ENCODE data around the gene RFLNA. TPM values are rescaled to one million over a fixed set of nuclear protein-coding genes. Genes with fewer than 3 reads are reported as not detected.

The RFLNA gene
- total RNA-seq, result not detected

GRCh38 chr12:124294780-124295341 is at the start of gene RFLNA:
TSS of gene RFLNA (plus strand) at chr12:124295093. CDS start at chr12:124295430, 337 bp downstream.
- DNase-seq (ENCODE audit: low spot score), result peak; percentile 26
- H3K27ac Mint-ChIP-seq, result no peak within 1 kb of the TSS
- no peaks in the 10 kb centered on the region for H3K9me3 Mint-ChIP-seq
- H3K27me3 Mint-ChIP-seq, result peaks cover 18 to 25% of the 10 kb centered on the region in 2 donors
- peak; percentile 17 to 30 for ATAC-seq
- H3K36me3 Mint-ChIP-seq, result no peaks in the 10 kb centered on the region
- H3K4me3 Mint-ChIP-seq, result no peak within 1 kb of the TSS
- H3K4me1 Mint-ChIP-seq (ENCODE audit: low read depth in 2 of 2), result no peaks in the 10 kb centered on the region

GRCh38 chr12:124247331-124247730 is 47.6 kb upstream of the RFLNA start:
- Mint-ChIP-seq H3K27me3 (peaks cover 6 to 10% of the 10 kb centered on the region in 2 donors), H3K4me3 (no peak overlapping the region), H3K36me3 (no peaks in the 10 kb centered on the region), H3K4me1 (ENCODE audit: low read depth in 2 of 2) (no peaks in the 10 kb centered on the region), H3K9me3 (no peaks in the 10 kb centered on the region), H3K27ac (no peak overlapping the region)
- ATAC-seq, result no peak
- no peak for DNase-seq (ENCODE audit: low spot score)

DNA sequence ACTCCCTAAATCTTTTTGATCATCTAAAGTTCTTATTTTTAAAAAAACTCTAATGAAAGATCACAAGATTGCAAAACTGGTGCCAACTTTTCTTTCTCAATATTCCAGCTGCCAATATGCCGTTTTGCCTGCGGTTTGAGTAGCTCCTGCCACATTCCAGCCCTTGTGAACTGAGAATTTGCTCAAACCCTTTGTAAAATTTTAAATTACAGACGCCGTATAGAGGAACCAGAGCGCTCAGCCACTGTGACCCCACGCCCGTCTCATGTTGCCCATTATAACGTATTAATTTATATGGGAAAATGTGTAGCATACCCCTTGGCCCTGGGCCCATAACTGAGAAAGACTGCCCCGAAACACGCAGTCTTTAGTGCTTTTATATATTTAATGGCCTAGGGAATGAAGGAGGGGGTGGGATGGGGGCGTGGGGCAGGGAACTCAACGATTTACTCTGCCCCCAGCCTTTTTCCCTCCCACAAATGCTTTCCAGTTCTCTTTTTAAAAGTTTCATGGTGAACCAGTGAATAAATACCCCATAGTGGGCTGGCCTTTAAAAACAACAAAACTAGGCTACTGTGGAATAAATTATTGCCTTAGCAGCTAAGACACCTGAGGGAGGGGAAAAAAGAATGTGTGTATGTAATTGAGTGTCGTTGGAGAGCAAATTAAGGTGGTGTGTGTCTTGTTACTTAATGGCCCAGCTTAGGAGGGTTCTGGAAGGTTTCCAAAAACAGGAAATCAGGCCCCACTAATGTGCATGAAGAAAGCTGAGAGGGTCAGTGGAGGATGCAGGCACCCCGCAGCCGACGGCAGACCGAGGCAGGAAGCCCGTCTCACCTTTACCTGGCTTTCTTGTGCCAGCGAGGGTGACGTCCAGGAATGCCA is 45.7 kb upstream of the RFLNA start:
- no peak overlapping the region for H3K27ac Mint-ChIP-seq

GRCh38 chr12:124251186-124251585 is 43.7 kb upstream of the RFLNA start:
- DNase-seq (ENCODE audit: low spot score), result no peak
- no peaks in the 10 kb centered on the region for H3K36me3 Mint-ChIP-seq
- H3K27me3 Mint-ChIP-seq, result peaks cover 3 to 9% of the 10 kb centered on the region in 2 donors
- no peak overlapping the region for H3K4me3 Mint-ChIP-seq
- no peak overlapping the region for H3K27ac Mint-ChIP-seq
- ATAC-seq, result no peak
- no peaks in the 10 kb centered on the region for H3K4me1 Mint-ChIP-seq (ENCODE audit: low read depth in 2 of 2)
- no peaks in the 10 kb centered on the region for H3K9me3 Mint-ChIP-seq

More for the DNA sequence above, 45.7 kb upstream of the RFLNA start:
- DNase-seq (ENCODE audit: low spot score) (no peak), ATAC-seq (no peak)
- Mint-ChIP-seq H3K9me3 (no peaks in the 10 kb centered on the region), H3K4me3 (no peak overlapping the region), H3K27me3 (peaks cover 0 to 10% of the 10 kb centered on the region in 2 donors), H3K4me1 (ENCODE audit: low read depth in 2 of 2) (no peaks in the 10 kb centered on the region), H3K36me3 (no peaks in the 10 kb centered on the region)

DNA sequence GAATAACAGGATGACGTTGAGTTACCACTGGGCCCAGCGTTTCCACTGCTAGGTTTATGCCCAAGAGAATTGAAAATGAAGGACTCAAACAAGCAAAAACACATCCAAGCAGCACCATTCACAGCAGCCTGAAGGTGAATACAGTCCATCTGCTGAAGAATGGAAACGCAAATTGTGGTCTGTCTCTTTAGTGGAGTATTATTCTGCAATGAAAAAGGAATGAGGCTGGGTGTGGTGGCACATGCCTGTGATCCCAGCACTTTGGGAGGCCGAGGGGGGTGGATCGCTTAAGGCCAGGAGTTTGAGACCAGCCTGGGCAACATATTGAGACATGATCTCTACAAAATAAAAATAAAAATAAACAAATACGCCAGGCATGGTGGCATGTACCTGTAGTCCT is 41.9 kb upstream of the RFLNA start:
- Mint-ChIP-seq H3K27me3 (peaks cover 19 to 21% of the 10 kb centered on the region in 2 donors), H3K9me3 (no peaks in the 10 kb centered on the region), H3K4me1 (ENCODE audit: low read depth in 2 of 2) (no peaks in the 10 kb centered on the region), H3K27ac (no peak overlapping the region), H3K36me3 (no peaks in the 10 kb centered on the region), H3K4me3 (no peak overlapping the region)
- ATAC-seq (no peak), DNase-seq (ENCODE audit: low spot score) (no peak)

DNA sequence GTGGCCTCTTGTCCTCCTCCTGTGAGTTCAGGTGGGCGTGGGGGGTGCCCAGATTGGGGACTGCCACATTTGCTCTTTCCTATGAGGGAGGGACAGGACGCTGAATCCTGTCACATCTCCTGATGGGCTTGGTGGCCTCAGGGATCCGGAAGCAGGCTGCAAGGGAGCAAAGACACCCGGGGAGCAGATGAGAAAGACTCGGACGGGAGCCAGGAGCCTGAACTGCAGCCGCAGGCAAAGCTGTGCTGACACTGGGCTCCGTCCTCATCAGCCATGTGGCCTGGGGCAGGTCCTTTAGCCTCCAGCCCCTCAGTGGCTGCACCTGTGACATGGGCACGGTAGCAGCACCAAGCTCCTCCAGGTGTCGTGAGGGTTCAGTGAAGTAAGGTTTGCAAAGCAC is 40.8 kb upstream of the RFLNA start:
- ATAC-seq, result no peak
- Mint-ChIP-seq H3K4me3 (no peak overlapping the region), H3K4me1 (ENCODE audit: low read depth in 2 of 2) (no peaks in the 10 kb centered on the region), H3K9me3 (no peaks in the 10 kb centered on the region), H3K27ac (no peak overlapping the region), H3K27me3 (peaks cover 29 to 32% of the 10 kb centered on the region in 2 donors), H3K36me3 (no peaks in the 10 kb centered on the region)
- DNase-seq (ENCODE audit: low spot score), result no peak

DNA sequence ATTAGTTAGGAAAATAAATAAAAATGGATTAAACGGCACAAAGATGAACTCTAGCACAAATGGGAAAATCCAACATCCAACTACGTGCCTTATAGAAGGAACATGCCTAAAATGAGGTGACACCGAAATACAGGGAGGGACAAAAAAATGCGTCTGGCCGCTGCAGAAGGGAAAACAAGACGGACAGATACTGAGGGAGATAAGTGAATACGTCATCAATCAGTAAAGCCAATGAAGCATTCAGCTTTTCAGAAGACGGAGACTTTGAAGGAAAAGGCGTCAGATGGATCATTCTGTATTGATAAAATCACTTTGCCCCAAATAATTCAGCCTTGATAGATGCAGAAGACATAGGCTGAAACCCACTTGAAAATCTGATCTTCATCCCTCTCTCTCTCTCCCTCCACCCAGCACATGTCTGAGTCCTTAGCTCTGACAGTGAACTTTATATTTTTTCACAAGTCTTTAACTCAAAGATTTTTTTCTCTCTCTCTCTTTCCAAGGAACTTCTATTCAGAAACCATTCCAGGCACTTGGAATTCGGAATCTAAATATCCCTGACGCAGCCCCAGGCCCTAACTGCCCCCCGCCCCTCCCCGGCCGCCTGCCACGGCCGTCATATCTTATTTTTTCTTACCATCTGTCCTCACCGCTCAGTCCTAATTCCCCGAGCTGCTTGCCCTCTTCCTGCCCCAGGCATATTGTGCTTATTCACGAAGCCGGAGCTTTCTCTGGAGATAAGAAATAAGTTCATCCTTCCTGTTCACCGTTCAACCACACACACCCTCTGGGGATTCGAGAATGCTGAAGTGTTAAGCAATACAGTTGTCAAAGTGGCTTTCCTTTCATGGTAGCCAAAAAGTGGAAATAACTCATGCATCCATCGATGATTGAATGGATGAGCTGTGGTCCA is 35.5 kb upstream of the RFLNA start:
- Mint-ChIP-seq H3K4me3 (peak overlapping the region; percentile 19), H3K9me3 (no peaks in the 10 kb centered on the region), H3K4me1 (ENCODE audit: low read depth in 2 of 2) (peaks cover 0 to 3% of the 10 kb centered on the region in 2 donors), H3K27ac (no peak overlapping the region), H3K36me3 (no peaks in the 10 kb centered on the region), H3K27me3 (peaks cover 41 to 56% of the 10 kb centered on the region in 2 donors)
- DNase-seq (ENCODE audit: low spot score) (no peak), ATAC-seq (no peak)

DNA sequence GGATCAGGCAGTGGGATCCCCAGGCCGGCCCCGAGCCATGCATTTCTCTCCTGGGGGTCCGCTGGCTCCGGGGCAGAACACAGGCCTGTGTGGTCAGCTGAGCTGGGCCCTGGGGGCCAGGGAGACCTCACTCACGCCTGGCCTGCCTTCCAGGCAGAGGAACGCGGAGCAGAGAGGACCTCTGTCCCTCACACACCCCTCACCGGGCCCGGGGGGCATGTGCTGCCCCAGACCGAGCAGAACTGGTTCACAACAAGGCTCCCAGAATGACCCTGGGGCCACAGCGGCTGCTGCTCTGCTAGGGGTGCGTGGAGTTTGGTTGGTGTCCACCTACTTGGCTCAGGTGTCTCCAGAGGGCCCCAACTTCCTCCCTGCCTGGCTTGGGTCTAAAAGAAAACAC is 33.0 kb upstream of the RFLNA start:
- ATAC-seq, result peak; percentile 20 to 29
- Mint-ChIP-seq H3K27me3 (peaks cover 37 to 46% of the 10 kb centered on the region in 2 donors), H3K4me3 (no peak overlapping the region), H3K9me3 (no peaks in the 10 kb centered on the region), H3K27ac (no peak overlapping the region), H3K36me3 (no peaks in the 10 kb centered on the region), H3K4me1 (ENCODE audit: low read depth in 2 of 2) (peaks cover 0 to 3% of the 10 kb centered on the region in 2 donors)
- no peak for DNase-seq (ENCODE audit: low spot score)

- no peaks in the 10 kb centered on the region for H3K9me3 Mint-ChIP-seq
- H3K4me3 Mint-ChIP-seq, result no peak overlapping the region
- H3K4me1 Mint-ChIP-seq (ENCODE audit: low read depth in 2 of 2), result peaks cover 0 to 3% of the 10 kb centered on the region in 2 donors
- H3K36me3 Mint-ChIP-seq, result no peaks in the 10 kb centered on the region
- H3K27me3 Mint-ChIP-seq, result peaks cover 18 to 22% of the 10 kb centered on the region in 2 donors
- ATAC-seq (no peak), DNase-seq (ENCODE audit: low spot score) (no peak)
- H3K27ac Mint-ChIP-seq, result no peak overlapping the region
Observed at GRCh38 chr12:124264089-124264795, 30.7 kb upstream of the RFLNA start.

- DNase-seq (ENCODE audit: low spot score) (no peak), ATAC-seq (no peak)
- H3K27ac Mint-ChIP-seq, result no peak overlapping the region
- no peaks in the 10 kb centered on the region for H3K9me3 Mint-ChIP-seq
- H3K4me3 Mint-ChIP-seq, result no peak overlapping the region
- H3K27me3 Mint-ChIP-seq, result peaks cover 14 to 16% of the 10 kb centered on the region in 2 donors
- peaks cover 0 to under 1% of the 10 kb centered on the region in 2 donors for H3K4me1 Mint-ChIP-seq (ENCODE audit: low read depth in 2 of 2)
- H3K36me3 Mint-ChIP-seq, result no peaks in the 10 kb centered on the region
Observed at GRCh38 chr12:124264879-124265278, 30.0 kb upstream of the RFLNA start.

- H3K4me1 Mint-ChIP-seq (ENCODE audit: low read depth in 2 of 2), result no peaks in the 10 kb centered on the region
- H3K4me3 Mint-ChIP-seq, result no peak overlapping the region
- no peak for ATAC-seq
- H3K36me3 Mint-ChIP-seq, result no peaks in the 10 kb centered on the region
- H3K27me3 Mint-ChIP-seq, result peaks cover 10 to 12% of the 10 kb centered on the region in 2 donors
- no peak overlapping the region for H3K27ac Mint-ChIP-seq
- no peak for DNase-seq (ENCODE audit: low spot score)
- no peaks in the 10 kb centered on the region for H3K9me3 Mint-ChIP-seq
Observed at GRCh38 chr12:124267205-124267778, 27.6 kb upstream of the RFLNA start.

GRCh38 chr12:124270671-124271070 is 24.2 kb upstream of the RFLNA start:
- H3K4me3 Mint-ChIP-seq, result no peak overlapping the region
- no peaks in the 10 kb centered on the region for H3K4me1 Mint-ChIP-seq (ENCODE audit: low read depth in 2 of 2)
- no peaks in the 10 kb centered on the region for H3K36me3 Mint-ChIP-seq
- ATAC-seq, result no peak
- DNase-seq (ENCODE audit: low spot score), result no peak
- peaks cover 6 to 7% of the 10 kb centered on the region in 2 donors for H3K27me3 Mint-ChIP-seq
- no peaks in the 10 kb centered on the region for H3K9me3 Mint-ChIP-seq
- no peak overlapping the region for H3K27ac Mint-ChIP-seq

DNA sequence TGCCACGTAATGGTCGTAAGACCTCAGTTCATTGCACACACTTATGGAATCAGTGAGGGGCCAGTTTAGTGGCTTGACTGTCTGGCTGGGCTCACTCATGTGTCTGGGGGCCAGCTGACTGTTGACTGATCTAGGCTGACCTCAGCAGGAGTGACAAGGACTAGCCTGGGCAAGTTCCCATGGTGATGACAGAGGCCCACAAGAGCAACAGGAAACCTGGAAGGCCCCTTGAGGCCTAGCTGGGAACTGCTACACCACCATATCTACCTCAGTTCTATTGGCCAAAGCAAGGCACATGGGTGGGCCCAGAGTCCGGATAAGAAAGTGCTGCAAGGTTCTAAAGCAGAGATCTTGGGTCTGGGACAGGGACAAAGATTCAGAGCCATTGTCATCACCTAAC is 21.3 kb upstream of the RFLNA start:
- peaks cover 19 to 23% of the 10 kb centered on the region in 2 donors for H3K27me3 Mint-ChIP-seq
- H3K9me3 Mint-ChIP-seq, result no peaks in the 10 kb centered on the region
- no peaks in the 10 kb centered on the region for H3K4me1 Mint-ChIP-seq (ENCODE audit: low read depth in 2 of 2)
- ATAC-seq, result peak; percentile 63 to 68
- no peaks in the 10 kb centered on the region for H3K36me3 Mint-ChIP-seq
- no peak overlapping the region for H3K4me3 Mint-ChIP-seq
- DNase-seq (ENCODE audit: low spot score), result no peak
- H3K27ac Mint-ChIP-seq, result no peak overlapping the region

All from natural killer cell treated with Interleukin-12 subunit alpha and Interleukin-12 subunit beta and Interleukin-15 and Interleukin-18, amount 100 ng/mL, for 72 hours (primary cell).